Measurements from ENCODE around the gene WSB1.

WSB1 gene

DNA sequence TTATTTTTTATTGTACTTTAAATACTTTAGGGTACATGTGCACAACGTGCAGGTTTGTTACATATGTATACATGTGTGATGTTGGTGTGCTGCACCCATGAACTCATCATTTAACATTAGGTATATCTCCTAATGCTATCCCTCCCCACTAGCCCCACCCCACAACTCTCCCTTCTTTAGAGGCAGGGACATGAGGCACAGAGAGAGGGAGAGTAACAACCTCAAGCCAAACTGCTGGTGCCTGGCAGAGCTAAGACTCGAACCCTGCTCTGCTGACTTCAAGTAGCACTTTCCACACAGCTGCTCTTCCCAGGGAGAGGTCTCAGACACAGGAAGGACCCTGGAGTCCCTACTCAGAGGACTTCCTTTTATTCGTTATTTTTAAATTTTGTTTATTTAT is 69.4 kb downstream of the WSB1 start:
- TF ChIP-seq, protein P1, sequence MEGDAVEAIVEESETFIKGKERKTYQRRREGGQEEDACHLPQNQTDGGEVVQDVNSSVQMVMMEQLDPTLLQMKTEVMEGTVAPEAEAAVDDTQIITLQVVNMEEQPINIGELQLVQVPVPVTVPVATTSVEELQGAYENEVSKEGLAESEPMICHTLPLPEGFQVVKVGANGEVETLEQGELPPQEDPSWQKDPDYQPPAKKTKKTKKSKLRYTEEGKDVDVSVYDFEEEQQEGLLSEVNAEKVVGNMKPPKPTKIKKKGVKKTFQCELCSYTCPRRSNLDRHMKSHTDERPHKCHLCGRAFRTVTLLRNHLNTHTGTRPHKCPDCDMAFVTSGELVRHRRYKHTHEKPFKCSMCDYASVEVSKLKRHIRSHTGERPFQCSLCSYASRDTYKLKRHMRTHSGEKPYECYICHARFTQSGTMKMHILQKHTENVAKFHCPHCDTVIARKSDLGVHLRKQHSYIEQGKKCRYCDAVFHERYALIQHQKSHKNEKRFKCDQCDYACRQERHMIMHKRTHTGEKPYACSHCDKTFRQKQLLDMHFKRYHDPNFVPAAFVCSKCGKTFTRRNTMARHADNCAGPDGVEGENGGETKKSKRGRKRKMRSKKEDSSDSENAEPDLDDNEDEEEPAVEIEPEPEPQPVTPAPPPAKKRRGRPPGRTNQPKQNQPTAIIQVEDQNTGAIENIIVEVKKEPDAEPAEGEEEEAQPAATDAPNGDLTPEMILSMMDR (conservative IDR thresholded peaks at IDR 0.05): no peak
- no peak overlapping the region for H3K27ac ChIP-seq
